NOMO-1 treated with DMSO at 0.1 percent for 48 hours (cell line): Measurements from ENCODE around the gene ZFYVE28.

ENCODE experiments used
- DNase-seq: peaks from one replicate; lab custom pipeline; 2025; ENCODE audit not compliant: unreplicated experiment; lab: John Stamatoyannopoulos, UW

Gene ZFYVE28

DNA sequence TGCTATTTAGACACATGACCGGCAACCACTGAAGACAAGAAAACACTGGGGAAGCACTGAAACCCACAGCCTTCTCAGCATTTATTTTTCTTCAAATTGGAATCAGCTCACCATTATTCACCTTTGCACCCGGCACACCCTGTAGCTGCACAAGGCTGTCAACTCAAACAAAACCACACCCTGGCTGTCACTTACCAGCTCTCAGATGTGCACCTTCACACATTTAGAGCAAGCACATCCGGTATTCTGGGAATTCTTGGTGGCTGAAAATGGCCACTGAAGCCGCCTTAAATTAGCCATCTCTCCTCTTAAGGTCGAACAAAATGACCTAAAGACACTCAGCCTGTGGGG is 5.9 kb downstream of the ZFYVE28 start:
- no peak for DNase-seq

DNA sequence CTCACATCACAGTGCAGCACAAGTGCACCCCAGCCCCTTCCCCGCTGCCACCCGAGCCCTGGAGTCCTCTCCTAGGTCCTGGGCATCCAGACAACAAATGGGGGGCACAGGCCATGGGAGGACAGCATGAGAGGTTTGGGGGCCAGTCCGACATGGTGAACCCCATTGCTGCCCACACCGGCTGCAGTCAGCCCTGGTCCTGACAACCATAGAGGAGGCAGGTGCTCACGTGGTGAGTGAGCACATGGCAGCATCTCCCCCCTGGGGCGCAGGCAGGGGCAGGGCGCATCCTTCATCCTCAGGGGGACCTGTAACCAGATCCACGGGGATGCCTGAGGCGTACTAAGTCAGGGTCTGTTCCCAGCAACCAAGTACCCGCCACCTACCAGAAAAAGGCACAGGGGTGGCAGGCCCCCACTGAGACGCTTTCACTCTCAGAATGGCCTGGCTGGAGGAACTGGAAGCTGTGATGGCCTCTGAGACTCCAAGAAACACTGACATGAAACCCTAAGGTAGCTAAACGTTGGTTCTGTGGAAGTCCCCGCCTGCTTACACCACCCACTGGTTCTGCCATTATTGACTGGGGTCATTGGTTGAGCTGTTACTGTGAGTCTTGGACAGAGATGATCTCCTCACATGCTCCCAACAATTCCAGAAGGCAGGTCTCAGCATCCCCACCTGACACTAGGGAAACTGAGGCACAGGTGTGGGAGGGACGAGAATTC is 6.5 kb downstream of the ZFYVE28 start:
- DNase-seq: no peak

DNA sequence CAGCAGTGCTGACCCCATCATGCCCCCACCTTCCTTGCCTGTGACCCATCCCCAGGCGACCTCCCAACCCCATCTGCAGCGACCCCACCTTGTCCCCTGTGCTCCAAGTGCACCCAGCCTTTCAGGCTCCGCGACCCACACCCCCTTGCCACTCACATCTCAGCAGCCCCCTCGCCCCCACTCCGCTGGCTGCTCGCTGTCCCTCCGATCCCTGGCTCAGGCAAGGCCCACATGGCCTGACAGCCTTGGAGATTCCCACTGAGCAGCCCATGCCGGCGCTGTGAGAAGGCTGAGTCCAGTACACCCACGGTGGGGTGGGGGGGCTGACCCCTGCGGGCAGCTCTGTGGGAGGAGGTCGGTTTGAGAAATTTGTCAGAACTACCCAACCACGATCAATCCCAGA is 9.1 kb downstream of the ZFYVE28 start:
- DNase-seq: no peak

DNA sequence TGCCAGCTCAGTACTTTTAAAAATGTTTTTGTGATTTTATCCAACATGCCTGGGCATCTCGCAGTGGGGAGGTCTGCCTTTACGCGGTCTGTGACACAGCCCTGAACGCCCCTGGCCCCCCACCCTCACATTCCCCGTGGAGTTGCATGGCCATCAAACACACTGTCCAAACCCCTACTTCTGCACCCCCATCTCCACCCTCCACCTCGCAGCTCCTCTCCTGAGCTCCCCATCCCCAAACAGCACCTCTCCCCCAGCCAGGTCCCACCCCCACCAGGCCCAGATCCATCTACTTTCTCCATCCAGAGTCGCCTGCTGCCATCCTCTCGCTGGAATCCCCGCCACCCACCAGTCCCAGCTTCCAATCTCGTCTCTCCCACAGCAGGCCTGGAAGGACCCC is 9.5 kb downstream of the ZFYVE28 start:
- DNase-seq: no peak

DNA sequence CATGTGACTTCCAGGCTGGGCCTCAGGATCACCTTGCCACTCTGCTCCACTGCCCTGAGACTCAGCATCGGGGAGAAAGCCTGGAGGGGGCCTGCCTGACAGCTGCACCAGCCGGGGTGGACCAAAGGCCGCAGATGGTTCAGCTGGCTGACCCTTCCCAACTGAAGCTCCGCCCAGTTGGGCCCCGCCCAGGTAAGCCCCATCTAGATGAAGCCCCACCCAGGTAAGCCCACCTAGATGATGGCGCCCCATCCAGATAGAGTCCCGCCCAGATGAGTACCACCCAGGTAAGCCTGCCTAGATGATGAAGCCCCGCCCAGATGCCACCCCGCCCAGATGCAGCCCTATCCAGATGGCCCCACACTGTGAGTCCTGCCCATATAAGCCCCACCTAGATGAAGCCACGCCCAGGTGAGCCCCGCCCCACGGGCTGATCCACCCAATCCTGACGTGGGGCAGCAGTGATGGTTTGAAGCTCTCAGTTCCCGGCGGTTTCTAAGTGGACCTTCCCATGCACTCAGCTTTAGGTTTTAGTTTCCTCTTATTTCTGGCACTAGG is 10.0 kb downstream of the ZFYVE28 start:
- no peak for DNase-seq

DNA sequence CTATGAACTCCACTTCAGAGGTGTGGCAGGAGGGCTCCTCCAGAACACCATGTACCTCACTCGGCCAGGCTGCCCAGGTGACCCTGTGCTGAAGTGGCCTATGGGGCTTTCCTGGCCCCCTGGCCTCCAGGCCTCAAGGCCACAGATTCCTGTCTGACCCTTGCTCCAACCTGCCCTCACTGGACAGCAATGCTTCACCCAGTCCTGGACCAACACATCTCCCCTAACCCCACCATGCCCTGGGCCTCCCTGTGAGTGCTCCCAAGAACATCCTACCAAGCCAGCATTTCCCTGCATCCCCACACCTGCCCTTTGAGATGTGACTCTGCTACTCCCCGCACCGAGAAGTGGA is 10.5 kb downstream of the ZFYVE28 start:
- no peak for DNase-seq

DNA sequence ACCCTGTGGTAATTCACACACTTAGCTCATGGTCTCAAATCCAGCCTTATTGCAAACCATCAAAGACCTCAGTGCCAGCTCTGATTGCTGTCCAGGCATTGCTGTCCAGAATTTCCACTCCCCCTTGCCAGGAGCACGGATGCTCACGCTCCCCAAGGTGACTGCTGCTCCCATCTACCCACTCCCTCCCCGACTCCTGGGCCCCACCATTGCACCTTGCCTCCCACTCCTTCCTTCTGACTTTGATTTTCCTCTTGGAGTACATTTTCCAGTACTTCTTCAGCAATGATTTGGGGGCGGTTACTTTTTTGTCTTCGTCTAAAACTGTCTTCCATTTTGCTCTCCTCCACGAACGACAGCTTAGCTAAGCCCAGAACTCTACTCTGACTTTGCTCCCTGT is 11.5 kb downstream of the ZFYVE28 start:
- DNase-seq: no peak

DNA sequence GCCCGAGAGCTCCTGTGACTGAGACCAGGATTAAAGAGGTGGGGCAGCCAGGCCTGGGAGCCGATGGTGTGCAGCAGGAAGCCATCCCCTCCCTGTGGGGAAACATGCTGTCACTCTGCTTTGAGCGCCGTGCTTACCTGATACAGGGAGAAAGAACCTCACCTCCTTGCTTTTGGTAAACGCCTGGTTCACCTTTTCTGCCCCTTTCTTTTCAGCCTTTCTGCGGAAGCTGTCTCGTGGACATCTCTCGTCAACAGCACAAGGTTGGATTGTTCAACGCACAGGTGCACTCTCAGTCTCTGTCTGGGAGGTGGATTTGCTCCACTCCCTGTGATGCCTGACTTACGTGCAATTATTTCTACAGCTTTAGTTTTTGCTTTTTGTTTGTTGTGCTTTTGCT is 12.0 kb downstream of the ZFYVE28 start:
- no peak for DNase-seq

DNA sequence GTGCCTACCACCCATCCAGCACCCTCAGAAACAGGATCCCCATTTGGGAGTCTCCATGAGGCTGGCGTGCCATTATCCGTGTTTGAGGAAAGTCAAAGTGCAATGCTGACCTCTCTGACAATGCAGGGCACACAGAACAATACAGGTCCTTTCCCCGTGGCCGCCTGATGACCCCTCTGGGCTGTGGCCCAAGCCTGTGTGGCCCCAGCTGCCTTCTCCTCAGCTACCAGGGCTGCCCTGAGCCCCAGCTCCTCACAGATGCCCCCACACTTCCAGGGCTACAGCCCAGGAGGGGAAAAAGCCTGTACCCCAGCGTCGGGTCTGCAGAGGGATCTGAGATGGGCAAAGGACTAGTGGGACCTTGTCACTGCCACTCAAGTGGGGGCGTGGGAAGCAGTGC is 15.5 kb downstream of the ZFYVE28 start:
- no peak for DNase-seq

DNA sequence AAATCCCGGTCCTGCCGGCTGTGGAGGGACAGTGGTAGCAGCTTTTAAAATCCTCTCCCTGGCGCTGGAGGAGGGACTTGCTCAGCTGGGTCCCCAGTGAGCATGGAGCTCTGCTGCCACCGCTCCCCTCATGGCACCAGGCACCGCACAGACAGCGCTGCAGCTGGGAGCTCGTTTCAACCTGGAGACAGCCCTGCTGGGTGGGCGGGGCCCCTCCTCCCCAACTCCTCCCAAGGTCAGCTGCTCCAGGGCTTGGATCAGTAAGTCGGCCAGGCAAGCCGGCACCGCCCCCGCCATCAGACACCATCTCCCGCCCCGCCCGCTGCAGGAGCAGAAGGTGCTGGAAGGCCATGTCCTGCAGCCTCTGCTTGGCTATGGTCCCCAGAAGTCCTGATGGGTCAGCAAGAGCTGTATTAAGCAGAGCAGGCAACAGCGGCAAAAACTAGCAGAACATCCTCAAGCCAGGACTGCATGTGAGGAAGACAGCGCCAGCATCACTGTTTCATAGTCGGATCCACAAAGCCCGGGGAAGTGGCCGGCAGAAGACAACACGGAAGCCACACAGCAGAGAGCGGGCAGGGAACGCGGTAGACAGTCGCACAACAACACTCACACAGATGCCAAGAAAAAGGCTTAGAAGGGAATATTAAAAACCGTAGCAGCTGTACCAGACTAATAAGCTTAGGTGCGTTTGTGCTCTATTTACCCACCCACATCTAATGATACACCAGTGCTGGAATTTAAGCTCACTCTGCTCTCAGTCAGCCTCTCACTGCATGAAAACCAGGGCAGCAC is 16.2 kb downstream of the ZFYVE28 start:
- DNase-seq: no peak

DNA sequence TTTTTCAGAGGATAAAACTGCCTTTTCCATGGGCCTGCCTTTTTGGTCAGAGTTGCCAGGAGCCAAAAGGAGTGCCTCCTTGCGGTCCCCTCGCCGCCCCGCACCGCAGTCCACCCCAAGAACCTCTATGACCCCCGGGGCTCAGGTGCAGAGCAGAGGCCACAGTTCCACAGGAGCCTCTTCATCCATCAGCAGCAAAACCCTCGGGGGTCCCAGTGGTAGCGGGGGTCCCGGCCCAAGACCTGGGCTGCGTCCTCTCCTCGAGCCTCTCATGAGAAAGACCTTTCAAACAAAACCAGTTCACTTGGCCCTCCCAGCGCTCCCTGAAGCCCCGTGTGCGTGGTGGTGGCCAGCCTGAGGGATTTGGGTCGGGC is 16.8 kb downstream of the ZFYVE28 start:
- no peak for DNase-seq

DNA sequence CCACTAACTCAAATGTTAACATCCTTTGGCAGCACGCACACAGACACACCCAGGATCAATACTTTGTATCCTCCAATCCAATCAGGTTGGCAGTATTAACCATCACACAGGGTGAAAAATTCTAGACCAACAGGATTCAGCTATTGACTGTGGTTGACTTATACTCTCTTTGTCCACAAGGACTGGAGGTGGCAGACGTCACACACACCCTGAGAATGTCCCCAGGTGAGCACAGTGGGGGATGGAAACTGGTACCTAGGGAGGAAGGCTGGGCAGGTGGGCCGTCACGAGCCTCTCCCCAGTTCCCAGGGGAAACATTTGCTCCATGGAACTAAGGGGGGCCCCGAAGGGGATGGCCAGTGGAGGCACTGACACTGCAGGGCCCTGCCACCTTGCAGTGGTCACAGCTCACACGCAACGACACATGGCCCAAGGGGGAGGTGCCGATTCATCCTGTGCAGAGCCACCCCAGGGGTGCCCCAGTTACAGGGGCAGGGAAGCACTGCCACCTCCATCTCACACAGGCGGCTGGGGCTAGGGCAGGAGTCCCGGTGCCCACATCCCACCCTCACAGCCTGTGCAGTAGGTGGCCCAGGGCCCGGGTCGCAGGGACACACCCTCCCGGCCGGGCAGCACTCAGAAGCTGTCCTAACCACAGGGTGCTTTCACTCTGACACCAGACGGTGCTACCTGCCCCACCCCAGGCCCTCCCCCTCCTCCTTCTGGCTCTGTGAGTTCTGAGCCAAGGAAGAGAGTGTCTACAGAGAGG is 17.4 kb downstream of the ZFYVE28 start:
- no peak for DNase-seq

DNA sequence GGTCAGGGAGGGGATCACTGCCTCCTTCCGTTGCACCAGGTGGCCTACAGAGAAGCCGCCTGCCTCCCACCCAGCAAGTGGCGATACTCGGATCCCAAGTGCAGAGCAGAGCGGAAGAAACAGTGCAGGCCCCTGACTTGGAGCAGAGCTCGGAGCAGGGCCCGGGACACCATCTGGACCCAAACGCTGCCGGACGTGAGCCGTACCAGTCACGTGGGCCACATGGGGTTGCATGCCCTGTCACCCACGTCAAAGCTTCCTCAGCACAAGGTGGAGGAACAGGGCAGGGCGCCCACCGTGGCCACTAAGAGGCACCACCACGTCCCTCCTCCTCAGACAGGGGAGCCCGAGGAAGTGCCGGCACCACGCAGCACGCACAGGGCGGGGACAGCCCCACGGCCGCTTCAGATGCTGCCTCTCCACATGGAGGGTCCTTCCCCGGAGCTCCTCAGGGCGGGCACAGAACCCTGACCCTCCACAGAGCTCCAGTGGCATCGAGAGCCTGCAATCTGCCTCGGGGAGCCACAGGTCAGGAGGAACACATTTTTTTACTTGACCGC is 18.7 kb downstream of the ZFYVE28 start:
- no peak for DNase-seq

DNA sequence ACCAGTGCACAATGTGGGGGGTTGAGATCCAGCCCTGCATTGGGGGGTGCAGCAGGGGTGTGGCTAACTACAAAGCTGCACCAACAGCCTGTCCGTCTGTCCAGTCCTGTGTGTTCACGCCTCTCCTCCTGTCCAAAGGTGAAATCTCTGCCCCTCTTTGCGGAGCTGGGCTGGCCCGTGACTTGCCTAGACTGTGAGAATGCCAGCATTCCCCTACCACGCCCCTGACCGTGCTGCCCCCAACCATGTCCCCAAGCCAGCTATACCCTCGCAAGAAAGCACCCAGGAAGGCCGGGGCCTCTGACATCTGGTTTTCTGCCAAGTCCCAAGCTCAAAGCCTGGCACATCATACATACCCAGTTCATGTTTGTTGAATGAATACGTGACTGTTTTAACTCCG is 19.2 kb downstream of the ZFYVE28 start:
- no peak for DNase-seq

DNA sequence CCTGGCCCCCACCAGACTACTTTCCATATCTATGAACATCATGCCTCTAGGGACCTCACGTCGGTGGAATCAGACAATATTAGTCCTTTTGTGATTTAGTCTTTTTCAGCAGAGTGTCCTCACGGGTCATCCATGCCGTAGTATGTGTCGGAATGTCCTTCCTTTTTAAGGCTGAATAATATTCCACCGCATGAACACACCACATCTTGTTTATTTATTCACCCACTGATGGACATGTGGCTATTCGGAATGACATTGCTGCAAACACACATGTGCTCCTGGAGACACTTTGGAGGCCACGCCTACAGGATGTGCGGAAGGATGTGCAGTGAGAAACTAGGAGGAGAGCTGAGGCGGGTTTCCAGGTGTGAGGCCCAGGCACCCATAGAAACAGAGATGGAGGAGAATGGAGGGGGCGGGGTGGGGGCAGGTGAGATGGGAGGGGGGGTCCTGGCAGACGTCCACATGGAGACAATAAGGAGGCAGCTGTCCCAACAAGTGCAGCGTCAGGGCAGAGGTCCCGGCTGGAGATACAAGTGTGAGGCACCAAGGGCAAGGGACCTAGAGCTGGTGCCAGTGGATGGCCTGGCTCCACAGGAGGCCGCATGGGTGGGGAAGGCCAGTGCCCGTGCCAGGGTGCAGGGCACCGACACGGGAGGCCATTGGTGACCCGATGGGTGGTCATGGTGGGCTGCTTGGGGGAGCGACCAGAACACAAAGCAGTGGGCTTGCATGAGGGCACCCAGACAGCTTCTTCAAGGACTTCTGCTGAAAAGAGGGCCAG is 20.7 kb downstream of the ZFYVE28 start:
- DNase-seq: no peak

DNA sequence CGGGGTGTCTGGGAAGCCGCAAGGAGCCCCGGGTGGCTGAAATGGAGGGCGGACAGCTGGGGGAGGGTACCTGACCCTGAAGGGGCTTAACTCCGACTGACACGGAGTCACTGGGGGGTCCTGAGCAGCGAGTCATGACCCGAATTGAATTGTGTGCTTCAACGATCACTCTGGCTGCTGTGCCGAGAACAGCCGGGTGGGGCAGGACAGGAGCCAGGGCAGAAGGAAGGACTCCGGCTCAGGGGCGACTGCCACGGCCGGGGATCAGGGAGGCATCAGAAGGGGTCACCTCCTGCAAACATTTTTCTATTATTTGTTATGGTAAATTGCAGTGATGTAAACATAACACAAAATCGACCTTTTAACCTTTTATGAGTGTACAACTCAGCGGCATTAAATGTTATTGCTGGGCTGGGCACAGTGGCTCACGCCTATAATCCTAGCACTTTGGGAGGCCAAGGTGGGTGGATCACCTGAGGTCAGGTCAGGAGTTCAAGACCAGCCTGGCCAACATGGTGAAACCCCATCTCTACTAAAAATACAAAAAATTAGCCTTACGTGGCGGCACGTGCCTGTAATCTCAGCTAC is 21.6 kb downstream of the ZFYVE28 start:
- no peak for DNase-seq

DNA sequence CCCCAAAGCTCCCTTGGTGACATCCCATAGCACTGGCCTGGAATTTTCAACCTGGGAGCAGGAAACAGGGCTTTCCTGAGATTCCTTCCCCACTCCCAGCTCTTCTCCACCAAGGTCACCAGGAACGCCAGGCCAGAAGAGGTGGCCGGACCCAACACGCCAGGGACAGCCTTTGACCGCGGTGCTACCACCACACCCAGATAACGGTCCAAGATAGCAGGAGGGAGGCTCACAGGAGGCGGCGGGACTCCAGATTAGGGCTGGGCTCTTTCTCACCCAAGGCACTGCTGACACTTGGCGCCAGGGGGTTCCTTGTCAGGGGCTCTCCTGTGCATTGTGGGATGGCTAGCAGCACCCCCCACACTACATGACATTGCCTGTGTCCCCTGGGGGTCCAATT is 22.9 kb downstream of the ZFYVE28 start:
- DNase-seq: no peak

DNA sequence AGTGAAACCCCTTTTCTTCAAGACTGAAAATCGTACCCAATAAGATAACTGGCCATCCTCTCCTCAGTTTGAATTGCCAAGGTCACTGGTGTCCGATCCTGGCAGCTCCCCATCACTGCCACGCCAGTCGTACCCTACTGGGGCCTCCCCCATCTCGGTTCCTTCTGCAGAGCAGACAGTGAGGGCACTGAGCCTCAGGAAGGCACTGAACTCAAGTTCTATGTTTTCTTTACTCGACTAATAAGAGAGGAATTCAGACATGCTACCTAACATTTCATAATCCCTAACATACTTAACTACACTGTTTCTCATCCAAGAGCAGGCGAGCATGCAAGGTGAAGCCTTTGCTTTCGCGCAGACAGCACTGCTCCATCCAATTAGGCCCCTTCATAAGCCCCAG is 23.4 kb downstream of the ZFYVE28 start:
- DNase-seq: no peak

DNA sequence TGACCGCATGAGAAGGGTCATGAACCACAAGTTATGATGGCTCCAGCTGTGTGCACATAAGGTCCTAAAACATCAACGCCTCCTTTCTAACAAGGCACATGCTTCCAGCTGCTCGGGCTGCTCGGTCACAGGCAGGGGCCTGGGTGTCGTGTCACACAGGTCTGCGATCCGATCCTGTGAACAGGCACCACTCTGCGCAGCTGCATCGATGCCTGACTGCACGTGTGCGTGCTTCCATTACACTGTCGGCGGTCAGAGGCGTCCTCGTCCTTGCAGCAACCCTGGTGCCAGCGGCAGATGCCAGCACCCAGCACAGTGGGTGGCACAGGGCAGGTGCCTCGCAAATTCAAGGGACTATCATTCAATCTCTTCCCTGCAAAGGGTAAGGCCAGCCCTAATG is 23.9 kb downstream of the ZFYVE28 start:
- no peak for DNase-seq
